ENCODE measurements around the gene MANEAL.

Gene MANEAL

GRCh38 chr1:37792943-37793686 is 532 bp upstream of the MANEAL start:
- no peak for DNase-seq (ENCODE audit: low spot score)

- DNase-seq (ENCODE audit: low spot score) = no peak
These were observed 1.0 kb downstream of the MANEAL start for GRCh38 chr1:37794372-37795339.

DNA sequence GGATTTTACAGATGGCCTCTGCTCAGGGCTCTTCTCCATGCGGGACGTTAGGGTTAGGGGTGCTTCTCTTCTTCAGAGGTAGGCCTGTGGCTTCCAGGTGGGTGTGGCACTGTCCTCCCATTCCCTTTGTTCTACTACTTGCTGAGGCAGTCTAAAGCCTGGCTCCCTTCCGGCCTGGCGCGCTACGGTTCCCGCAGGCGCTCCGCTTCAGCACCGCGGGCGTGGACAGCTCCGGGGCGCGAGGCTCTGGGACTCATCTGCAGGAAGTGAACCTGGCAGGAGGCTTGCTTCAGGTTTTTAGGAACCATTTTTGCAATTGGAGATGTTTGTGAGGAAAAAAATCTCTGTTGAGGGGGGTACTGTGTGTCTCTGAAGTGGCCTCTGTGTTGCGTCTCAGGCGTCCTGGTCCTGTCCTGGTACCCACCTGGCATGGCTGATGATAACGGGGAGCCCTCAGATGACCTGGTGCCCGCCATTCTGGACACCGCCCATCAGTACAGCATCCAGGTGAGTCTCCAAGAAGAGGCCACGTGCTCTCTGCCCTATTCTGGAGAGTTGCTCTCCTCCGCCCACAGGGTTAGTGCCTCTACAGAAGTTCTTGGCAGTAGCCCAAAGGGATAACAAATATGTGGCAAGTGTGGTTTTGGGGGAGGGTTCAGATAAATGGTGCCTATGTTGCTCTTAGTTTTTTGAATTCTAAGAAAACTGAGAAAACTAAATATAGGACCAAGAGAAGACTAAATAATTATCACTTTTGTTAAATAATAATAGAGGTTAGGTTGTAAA is 1.9 kb downstream of the MANEAL start:
- peak; percentile 46 for DNase-seq (ENCODE audit: low spot score)

GRCh38 chr1:37797750-37798345 is 4.2 kb downstream of the MANEAL start:
- no peak for DNase-seq (ENCODE audit: low spot score)

- no peak for DNase-seq (ENCODE audit: low spot score)
These were observed 8.8 kb downstream of the MANEAL start for GRCh38 chr1:37802439-37802838.

DNA sequence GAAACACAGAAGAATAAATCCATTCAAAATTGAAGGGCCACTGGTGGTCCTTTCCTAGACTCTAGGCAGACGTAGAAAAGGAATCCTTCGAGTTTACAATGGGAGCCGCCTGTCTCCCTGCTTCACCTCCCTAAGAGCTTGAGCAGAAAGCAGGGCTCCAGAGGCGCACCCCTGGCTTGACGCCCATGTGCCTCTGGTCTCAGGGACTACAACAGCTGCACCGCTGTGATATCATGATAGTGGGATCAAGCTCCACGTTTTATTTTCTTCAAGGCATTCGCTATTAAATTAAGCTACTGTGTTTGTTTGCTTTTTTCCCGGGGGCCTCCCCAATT is 13.5 kb downstream of the MANEAL start:
- DNase-seq (ENCODE audit: low spot score) = peak; percentile 26

DNA sequence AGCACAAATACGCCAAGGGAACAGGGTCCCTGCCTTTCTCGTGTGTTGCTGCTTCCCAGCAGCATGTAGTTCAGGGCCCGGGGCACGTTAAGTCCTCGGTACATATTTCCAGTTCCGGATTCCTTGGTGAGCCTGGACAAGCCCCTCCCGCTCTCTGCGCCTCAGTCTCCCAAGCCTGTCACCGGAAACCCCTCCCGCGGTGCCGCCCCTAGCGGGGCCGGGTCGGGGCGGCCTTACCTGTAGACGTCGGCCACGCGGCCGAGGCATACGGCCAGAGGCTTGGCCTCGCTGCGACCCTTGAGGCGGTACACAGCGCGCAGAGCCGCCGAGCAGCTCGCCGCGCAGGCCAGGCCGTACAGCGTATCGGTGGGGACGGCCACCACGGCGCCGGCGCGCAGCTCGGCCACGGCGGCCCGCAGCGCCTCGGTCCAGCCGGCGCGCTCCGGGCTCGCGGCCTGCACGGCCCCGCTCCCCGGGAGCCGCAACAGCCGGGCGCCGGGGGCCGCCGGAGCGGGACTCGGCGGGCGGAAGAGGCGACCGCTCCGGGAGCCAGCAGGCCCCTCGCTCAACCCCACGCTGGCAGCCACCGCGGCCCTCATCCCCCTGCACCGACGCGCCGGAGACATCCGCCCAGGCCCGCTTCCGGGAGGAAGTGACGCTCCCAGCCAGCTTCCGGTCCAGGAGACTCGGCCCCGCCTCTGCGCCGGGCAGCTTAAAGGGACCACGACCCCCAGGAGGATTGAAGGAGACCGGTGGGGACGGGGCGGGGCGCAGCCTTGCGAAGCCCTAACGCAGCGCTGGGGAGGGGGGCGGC is 14.1 kb downstream of the MANEAL start, which contains the start of the genes C1orf122 and YRDC:
Gene C1orf122, plus strand, starts transcription at position 236 of the 814 bp plus-strand sequence. CDS start 615 bp downstream, outside the sequence.
Gene YRDC, minus strand, starts transcription at position 654 of the 814 bp plus-strand sequence. Its CDS starts 28 bp downstream, at position 626.
- peak; percentile 98 for DNase-seq (ENCODE audit: low spot score)

DNA sequence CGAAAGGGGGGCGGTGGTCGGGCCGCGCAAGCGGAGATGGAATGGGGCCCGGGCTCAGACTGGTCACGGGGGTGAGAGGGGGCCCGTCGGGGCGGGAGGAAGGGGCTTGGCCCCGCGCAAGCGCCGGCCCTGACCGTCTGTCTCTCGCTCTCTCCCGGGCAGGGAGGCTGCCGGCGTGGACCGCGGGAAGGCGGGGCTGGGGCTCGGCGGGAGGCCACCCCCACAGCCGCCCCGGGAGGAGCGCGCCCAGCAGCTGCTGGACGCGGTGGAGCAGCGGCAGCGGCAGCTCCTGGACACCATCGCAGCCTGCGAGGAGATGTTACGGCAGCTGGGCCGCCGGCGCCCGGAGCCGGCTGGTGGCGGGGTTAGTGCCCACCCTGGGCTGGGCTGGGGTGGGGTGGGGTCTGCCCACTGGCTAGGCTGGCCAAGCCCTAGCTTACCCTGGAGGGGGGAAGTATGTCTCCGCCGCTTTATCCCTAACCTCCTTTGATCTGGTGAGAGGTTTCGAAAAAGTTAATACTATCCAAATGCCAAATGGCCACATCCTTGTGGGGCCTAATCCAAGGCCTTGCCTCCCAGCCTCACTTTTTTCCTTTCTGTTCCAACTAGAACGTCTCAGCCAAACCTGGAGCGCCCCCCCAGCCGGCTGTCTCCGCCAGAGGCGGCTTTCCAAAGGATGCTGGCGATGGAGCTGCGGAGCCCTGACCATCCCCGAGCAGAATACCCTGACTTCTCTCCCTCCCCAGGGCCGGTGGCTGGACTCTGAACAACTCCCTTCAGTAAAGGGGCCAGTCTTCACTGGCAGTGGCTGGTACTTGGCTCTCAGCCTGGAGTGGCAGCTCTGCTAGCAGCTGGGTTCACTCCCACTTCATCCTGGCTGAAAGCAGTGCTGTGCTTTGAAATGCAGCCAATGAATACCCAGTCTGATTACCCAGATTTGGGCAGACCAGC is 15.0 kb downstream of the MANEAL start:
- DNase-seq (ENCODE audit: low spot score) = peak; percentile 79

DNA sequence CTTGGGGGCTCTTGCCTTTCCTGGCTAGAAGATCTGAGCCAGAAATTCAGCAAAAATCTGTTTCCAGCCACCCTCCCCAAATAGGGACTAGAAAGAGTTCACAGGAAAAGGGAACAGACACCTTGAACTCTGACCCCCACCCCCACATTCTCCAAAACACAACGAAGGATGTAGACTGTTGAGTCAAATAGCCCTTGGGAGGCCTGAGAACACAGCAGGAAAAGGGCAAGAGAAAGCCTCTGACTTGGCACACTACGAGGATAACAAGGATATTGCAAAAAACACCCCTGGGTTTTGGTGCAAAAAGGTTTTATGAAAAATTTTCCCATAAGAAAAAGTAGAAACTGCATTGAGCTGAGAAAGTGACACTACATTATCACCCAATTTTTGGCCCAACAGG is 16.3 kb downstream of the MANEAL start:
- no peak for DNase-seq (ENCODE audit: low spot score)

- DNase-seq (ENCODE audit: low spot score) = peak; percentile 60
These were observed 17.5 kb downstream of the MANEAL start for GRCh38 chr1:37811027-37811655.

DNA sequence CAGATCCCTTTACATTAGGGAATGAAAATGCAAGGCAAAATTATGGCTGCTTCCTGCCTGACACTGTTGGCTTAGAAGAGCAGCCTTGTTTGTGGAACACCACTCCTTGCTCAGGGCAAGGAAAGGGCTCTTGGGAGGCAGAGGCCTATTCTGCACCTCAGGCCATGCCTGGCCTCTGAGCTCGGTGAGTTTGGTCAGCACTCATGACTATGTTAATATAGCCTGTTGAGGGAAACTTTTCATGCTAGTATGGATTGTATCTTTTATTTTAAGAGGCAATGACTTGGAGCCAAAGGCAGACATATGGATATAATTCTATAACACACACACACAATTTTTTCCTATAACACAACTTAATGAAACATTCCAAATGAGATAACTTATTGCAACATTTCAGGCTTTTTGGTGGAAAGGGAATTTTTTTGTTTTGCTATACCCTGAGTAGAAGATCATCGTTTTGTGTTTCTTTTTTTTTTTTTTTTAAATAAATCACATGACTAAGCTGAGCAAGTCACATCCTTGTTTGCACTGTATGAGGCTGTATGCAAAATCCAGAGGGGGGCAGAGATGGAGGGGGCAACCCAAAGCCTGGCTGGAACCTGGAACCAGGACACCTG is 20.0 kb downstream of the MANEAL start:
- DNase-seq (ENCODE audit: low spot score) = no peak

- DNase-seq (ENCODE audit: low spot score) = no peak
These were observed 20.6 kb downstream of the MANEAL start for GRCh38 chr1:37814252-37814651.

- no peak for DNase-seq (ENCODE audit: low spot score)
These were observed 23.8 kb downstream of the MANEAL start for GRCh38 chr1:37817481-37817880.

GRCh38 chr1:37821481-37821880 is 27.8 kb downstream of the MANEAL start:
- no peak for DNase-seq (ENCODE audit: low spot score)

DNA sequence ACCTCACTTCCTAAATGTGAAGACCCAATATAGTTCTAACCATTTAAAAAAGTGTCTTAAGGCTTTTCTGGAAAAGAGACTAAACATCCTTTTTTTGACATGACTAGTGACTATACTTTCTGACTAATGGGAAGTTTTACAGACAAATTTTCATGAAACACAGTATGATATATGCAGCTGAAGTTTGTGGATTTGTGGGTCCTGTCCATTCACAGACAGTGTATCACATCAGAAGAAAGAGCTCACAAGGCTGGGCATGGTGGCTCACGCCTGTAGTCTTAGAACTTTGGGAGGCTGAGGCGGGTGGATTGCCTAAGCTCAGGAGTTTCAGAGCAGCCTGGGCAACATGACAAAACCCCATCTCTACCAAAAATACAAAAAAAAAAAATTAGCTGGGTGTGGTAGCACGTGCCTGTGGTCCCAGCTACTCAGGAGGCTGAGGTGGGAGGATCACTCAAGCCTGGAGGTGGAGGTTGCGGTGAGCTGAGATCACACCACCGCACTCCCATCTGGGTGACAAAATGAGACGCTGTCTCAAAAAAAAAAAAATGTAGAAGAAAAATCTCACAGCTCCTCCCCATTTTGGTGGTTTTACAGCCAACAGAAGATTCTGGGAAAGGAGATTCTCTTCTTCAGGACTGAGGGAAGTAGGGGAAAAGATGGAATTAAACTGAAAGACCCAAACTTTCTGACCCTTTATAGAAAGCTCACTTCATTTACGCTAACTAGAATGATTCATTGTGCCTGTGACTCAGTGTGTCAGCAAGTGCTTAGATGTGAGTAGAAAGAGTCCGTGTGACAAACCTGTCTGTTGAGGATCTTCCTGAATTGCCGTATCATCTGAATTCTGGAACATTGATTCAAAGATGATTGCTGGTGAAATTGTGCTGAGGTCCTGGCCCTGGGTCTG is 29.5 kb downstream of the MANEAL start:
- DNase-seq (ENCODE audit: low spot score) = no peak

DNA sequence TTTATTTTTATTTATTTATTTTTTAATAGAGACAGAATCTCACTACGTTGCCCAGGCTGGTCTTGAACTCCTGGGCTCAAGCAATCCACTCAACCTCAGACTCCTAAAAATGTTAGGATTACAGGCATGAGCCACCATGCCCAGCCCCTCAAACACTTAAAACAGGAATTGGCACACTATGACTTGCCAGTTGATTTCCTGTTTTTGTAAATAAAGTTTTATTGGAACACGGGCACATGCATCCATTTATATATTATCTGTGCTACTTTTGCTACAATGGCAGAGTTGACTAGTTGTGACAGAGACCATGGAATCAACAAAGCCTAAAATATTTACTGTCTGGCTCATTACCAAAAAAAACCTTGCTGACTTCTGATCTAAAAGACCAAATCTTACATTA is 30.4 kb downstream of the MANEAL start:
- no peak for DNase-seq (ENCODE audit: low spot score)

DNA sequence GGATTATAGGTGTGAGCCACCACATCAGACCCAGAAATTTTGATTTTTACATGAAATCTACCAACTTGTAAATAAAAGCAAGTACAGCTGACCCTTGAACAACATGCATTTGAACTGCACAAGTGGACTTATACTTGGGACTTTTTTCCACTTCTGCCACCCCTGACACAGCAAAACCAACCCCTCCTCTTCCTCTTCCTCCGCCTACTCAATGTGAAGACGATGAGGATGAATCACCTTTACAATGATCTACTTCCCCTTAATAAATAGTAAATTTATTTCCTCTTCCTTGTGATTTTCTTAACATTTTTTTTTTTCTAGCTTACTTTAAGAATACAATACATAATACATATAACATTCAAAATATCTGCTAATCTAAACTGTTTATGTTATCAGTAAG is 31.9 kb downstream of the MANEAL start:
- no peak for DNase-seq (ENCODE audit: low spot score)

All from HuH-7.5 (cell line).